GM18507 (cell line): ENCODE results near the gene DSCAM.
"Not testable (repeated sequence)": the region's sequence is repeated elsewhere in the genome, so short reads cannot be mapped to it uniquely, and the experiment has no call there.

ENCODE experiments used
- DNase-seq: peaks from one replicate; pipeline ENCODE4 v3.0.0; 2011; ENCODE audit warnings: low read depth; ENCODE audit not compliant: insufficient read length; ENCODE audit errors: extremely low spot score
- FAIRE-seq: peaks from 2 replicates; lab custom pipeline; 2011; peaks lifted over from hg19 to GRCh38; lab: Jason Lieb, UNC

DSCAM gene

GRCh38 chr21:40067751-40068150, 779.2 kb downstream of the DSCAM start:
- DNase-seq (no peak), FAIRE-seq (no peak)

GRCh38 chr21:40066221-40066620, 780.7 kb downstream of the DSCAM start:
- no peak for FAIRE-seq

GRCh38 chr21:40060083-40060677, 786.8 kb downstream of the DSCAM start:
- DNase-seq (no peak), FAIRE-seq (no peak)

More at GRCh38 chr21:40066221-40066620, 780.7 kb downstream of the DSCAM start:
- DNase-seq, result no peak

GRCh38 chr21:40057331-40057730, 789.6 kb downstream of the DSCAM start:
- FAIRE-seq, result no peak
- no peak for DNase-seq

GRCh38 chr21:40056031-40056430, 790.9 kb downstream of the DSCAM start:
- no peak for FAIRE-seq
- no peak for DNase-seq

- no peak for DNase-seq
- FAIRE-seq, result no peak
Observed at GRCh38 chr21:40054403-40054802, 792.6 kb downstream of the DSCAM start.

GRCh38 chr21:40053007-40053406, 794.0 kb downstream of the DSCAM start:
- no peak for FAIRE-seq
- no peak for DNase-seq

- no peak for DNase-seq
Observed at GRCh38 chr21:40052276-40052675, 794.7 kb downstream of the DSCAM start.

GRCh38 chr21:40051801-40052200, 795.2 kb downstream of the DSCAM start:
- FAIRE-seq, result no peak

More at GRCh38 chr21:40052276-40052675, 794.7 kb downstream of the DSCAM start:
- no peak for FAIRE-seq

GRCh38 chr21:40049931-40050290, 797.0 kb downstream of the DSCAM start:
- FAIRE-seq, result no peak
- DNase-seq, result no peak

More at GRCh38 chr21:40051801-40052200, 795.2 kb downstream of the DSCAM start:
- DNase-seq, result no peak

- no peak for DNase-seq
- FAIRE-seq, result no peak
Observed at GRCh38 chr21:40049031-40049930, 797.7 kb downstream of the DSCAM start.

- FAIRE-seq (no peak), DNase-seq (no peak)
Observed at GRCh38 chr21:40047993-40048730, 798.8 kb downstream of the DSCAM start.

GRCh38 chr21:40047211-40047610, 799.7 kb downstream of the DSCAM start:
- DNase-seq (no peak), FAIRE-seq (no peak)

- FAIRE-seq (no peak), DNase-seq (no peak)
Observed at GRCh38 chr21:40043866-40044265, 803.1 kb downstream of the DSCAM start.

GRCh38 chr21:40043423-40043822, 803.5 kb downstream of the DSCAM start:
- DNase-seq (no peak), FAIRE-seq (no peak)

GRCh38 chr21:40041446-40041845, 805.5 kb downstream of the DSCAM start:
- FAIRE-seq (no peak), DNase-seq (no peak)

GRCh38 chr21:40033156-40033782, 813.7 kb downstream of the DSCAM start:
- not testable (repeated sequence) for DNase-seq, FAIRE-seq

- no peak for DNase-seq
- no peak for FAIRE-seq
Observed at GRCh38 chr21:40029888-40030287, 817.1 kb downstream of the DSCAM start.

GRCh38 chr21:40028393-40028792, 818.6 kb downstream of the DSCAM start:
- FAIRE-seq, DNase-seq: not testable (repeated sequence)
